ENCODE results near the gene NPW.

NPW gene

GRCh38 chr16:2019518-2019920 is at the start of gene NPW:
Gene NPW, plus strand, starts transcription at chr16:2019785.
- FAIRE-seq = no peak

GRCh38 chr16:1971796-1972489 is 47.6 kb upstream of the NPW start, which contains the start of gene TBL3:
Gene TBL3, plus strand, starts transcription at chr16:1972053. Its CDS starts 112 bp downstream, at chr16:1972165.
- FAIRE-seq = peak; percentile 65

- FAIRE-seq = no peak
These were observed 47.1 kb upstream of the NPW start for GRCh38 chr16:1972490-1972877.

- no peak for FAIRE-seq
These were observed 46.0 kb upstream of the NPW start for GRCh38 chr16:1973461-1974156.

- no peak for FAIRE-seq
These were observed 45.2 kb upstream of the NPW start for GRCh38 chr16:1974157-1975070.

- FAIRE-seq = no peak
These were observed 44.0 kb upstream of the NPW start for GRCh38 chr16:1975432-1976215.

GRCh38 chr16:1976216-1976520 is 43.4 kb upstream of the NPW start:
- no peak for FAIRE-seq

GRCh38 chr16:1976951-1977874 is 42.4 kb upstream of the NPW start:
- no peak for FAIRE-seq

GRCh38 chr16:1977875-1978268 is 41.7 kb upstream of the NPW start:
- no peak for FAIRE-seq

- no peak for FAIRE-seq
These were observed 41.0 kb upstream of the NPW start for GRCh38 chr16:1978476-1979120.

GRCh38 chr16:1979271-1980029 is 40.1 kb upstream of the NPW start:
- no peak for FAIRE-seq

GRCh38 chr16:1980030-1980769 is 39.4 kb upstream of the NPW start:
- no peak for FAIRE-seq

- no peak for FAIRE-seq
These were observed 38.9 kb upstream of the NPW start for GRCh38 chr16:1980770-1981087.

- FAIRE-seq = no peak
These were observed 38.2 kb upstream of the NPW start, which contains the start of gene NOXO1 for GRCh38 chr16:1981398-1981836. Gene NOXO1, minus strand, starts transcription at chr16:1981469. Its CDS starts 290 bp downstream, at chr16:1981179.

- no peak for FAIRE-seq
These were observed 37.6 kb upstream of the NPW start for GRCh38 chr16:1982013-1982433.

GRCh38 chr16:1982991-1983543 is 36.5 kb upstream of the NPW start:
- no peak for FAIRE-seq

GRCh38 chr16:1983544-1984346 is 35.8 kb upstream of the NPW start, which contains the start of gene GFER:
Gene GFER, plus strand, starts transcription at chr16:1984193. Its CDS starts 26 bp downstream, at chr16:1984219.
- no peak for FAIRE-seq
